H9 (cell line): ENCODE measurements around the gene SLC6A3. TPM values are rescaled to one million over a fixed set of nuclear protein-coding genes. Genes with fewer than 3 reads are reported as not detected.

Experiments used
- DNase-seq: peaks from one replicate; pipeline ENCODE4 v3.0.0-alpha.2; 2017
- H2AFZ ChIP-seq: one replicate; pipeline ENCODE4 v1.6.1; 2013; ENCODE audit warnings: mild to moderate bottlenecking, low read length, control low read depth, moderate library complexity
- H2AK5ac ChIP-seq: 2 replicates; pipeline ENCODE4 v1.6.1; 2013; ENCODE audit warnings: low read length, control low read depth, mixed read lengths; ENCODE audit not compliant: insufficient read length
- H2BK120ac ChIP-seq: one replicate; pipeline ENCODE4 v1.6.1; 2013; ENCODE audit warnings: low read depth, mild to moderate bottlenecking, low read length, control low read depth, inconsistent platforms; ENCODE audit not compliant: poor library complexity, severe bottlenecking
- H2BK12ac ChIP-seq: 2 replicates; pipeline ENCODE4 v1.6.1; 2013; ENCODE audit warnings: low read length, control low read depth, mixed read lengths, low read depth; ENCODE audit not compliant: insufficient read length
- H2BK15ac ChIP-seq: 2 replicates; pipeline ENCODE4 v1.6.1; 2013; ENCODE audit warnings: low read depth, low read length, control low read depth
- H2BK20ac ChIP-seq: one replicate; pipeline ENCODE4 v1.6.1; 2013; ENCODE audit warnings: low read depth, mild to moderate bottlenecking, low read length, control low read depth, inconsistent platforms; ENCODE audit not compliant: poor library complexity, severe bottlenecking
- H2BK5ac ChIP-seq: 2 replicates; pipeline ENCODE4 v1.6.1; 2013; ENCODE audit warnings: low read length, control low read depth, mixed read lengths; ENCODE audit not compliant: insufficient read length
- H3K14ac ChIP-seq: 2 replicates; pipeline ENCODE4 v1.6.1; 2013; ENCODE audit warnings: low read length, control low read depth; ENCODE audit not compliant: insufficient read depth
- H3K18ac ChIP-seq: 2 replicates; pipeline ENCODE4 v1.6.1; 2013; ENCODE audit warnings: low read depth, mild to moderate bottlenecking, mixed read lengths, low read length, control low read depth; ENCODE audit not compliant: insufficient read length
- H3K23ac ChIP-seq: 2 replicates; pipeline ENCODE4 v1.6.1; 2013; ENCODE audit warnings: low read length, control low read depth, mixed read lengths, low read depth; ENCODE audit not compliant: insufficient read length
- H3K23me2 ChIP-seq: 2 replicates; pipeline ENCODE4 v1.6.1; 2013; ENCODE audit warnings: low read depth, mild to moderate bottlenecking, mixed read lengths, low read length, control low read depth; ENCODE audit not compliant: insufficient read length, poor library complexity, severe bottlenecking
- H3K27ac ChIP-seq: 2 replicates; pipeline ENCODE4 v1.5.1; 2013; ENCODE audit warnings: low read length, control low read depth, mixed read lengths, low read depth; ENCODE audit not compliant: insufficient read length
- H3K27me3 ChIP-seq: 2 replicates; pipeline ENCODE4 v1.6.1; 2013; ENCODE audit warnings: low read length, control low read depth, inconsistent platforms; ENCODE audit not compliant: insufficient read depth
- H3K4ac ChIP-seq: 2 replicates; pipeline ENCODE4 v1.6.1; 2013; ENCODE audit warnings: low read depth, mild to moderate bottlenecking, control low read depth, inconsistent platforms, low read length, moderate library complexity
- H3K4me1 ChIP-seq: 2 replicates; pipeline ENCODE4 v1.6.1; 2013; ENCODE audit warnings: low read length, control low read depth, inconsistent platforms; ENCODE audit not compliant: insufficient read depth
- H3K4me2 ChIP-seq: 2 replicates; pipeline ENCODE4 v1.6.1; 2013; ENCODE audit warnings: low read length, control low read depth, mixed read lengths; ENCODE audit not compliant: insufficient read length, insufficient read depth
- H3K56ac ChIP-seq: 2 replicates; pipeline ENCODE4 v1.6.1; 2013; ENCODE audit warnings: low read depth, mild to moderate bottlenecking, mixed read lengths, low read length, control low read depth; ENCODE audit not compliant: insufficient read length
- H3K79me1 ChIP-seq: 2 replicates; pipeline ENCODE4 v1.6.1; 2013; ENCODE audit warnings: low read depth, mild to moderate bottlenecking, moderate library complexity, low read length, control low read depth, inconsistent platforms; ENCODE audit not compliant: insufficient read depth, poor library complexity, severe bottlenecking
- H3K79me2 ChIP-seq: 2 replicates; pipeline ENCODE4 v1.6.1; 2013; ENCODE audit warnings: low read length, control low read depth, inconsistent platforms; ENCODE audit not compliant: insufficient read depth
- H3K9ac ChIP-seq: 2 replicates; pipeline ENCODE4 v1.6.1; 2013; ENCODE audit warnings: low read length, control low read depth, mixed read lengths; ENCODE audit not compliant: insufficient read length; ENCODE audit errors: extremely low read depth
- H3K9me3 ChIP-seq: one replicate; pipeline ENCODE4 v1.6.1; 2013; ENCODE audit warnings: low read depth, low read length, inconsistent platforms; ENCODE audit not compliant: control insufficient read depth
- H3T11ph ChIP-seq: one replicate; pipeline ENCODE4 v1.6.1; 2013; ENCODE audit warnings: mild to moderate bottlenecking, low read length, control low read depth, inconsistent platforms
- H4K20me1 ChIP-seq: one replicate; pipeline ENCODE4 v1.6.1; 2013; ENCODE audit not compliant: control insufficient read depth, insufficient read length, insufficient read depth
- H4K5ac ChIP-seq: 2 replicates; pipeline ENCODE4 v1.6.1; 2013; ENCODE audit warnings: low read depth, mild to moderate bottlenecking, mixed read lengths, low read length, control low read depth; ENCODE audit not compliant: insufficient read length
- H4K8ac ChIP-seq: replicated peaks from 2 replicates; pipeline ENCODE4 v1.6.1; 2013; ENCODE audit warnings: low read length, control low read depth, mixed read lengths, low read depth; ENCODE audit not compliant: insufficient read length
- H4K91ac ChIP-seq: 2 replicates; pipeline ENCODE4 v1.6.1; 2013; ENCODE audit warnings: low read depth, mild to moderate bottlenecking, moderate library complexity, mixed read lengths, low read length, control low read depth; ENCODE audit not compliant: insufficient read length
- H3K27ac Mint-ChIP-seq, 3 experiments: 2 replicates in 2 of 3; 3 replicates in 1 of 3; pipeline ENCODE4 v1.8.0; 2020 to 2021; ENCODE audit warnings: mixed read lengths in 3 of 3, mild to moderate bottlenecking in 1 of 3, moderate library complexity in 1 of 3
- H3K27me3 Mint-ChIP-seq: 2 replicates; pipeline ENCODE4 v1.8.0; 2021; ENCODE audit warnings: low read depth, mild to moderate bottlenecking, moderate library complexity, mixed read lengths
- H3K36me3 Mint-ChIP-seq, 3 experiments: 2 replicates in 2 of 3; 3 replicates in 1 of 3; pipeline ENCODE4 v1.8.0; 2020 to 2021; ENCODE audit warnings: low read depth in 3 of 3, mixed read lengths in 3 of 3; ENCODE audit not compliant: insufficient read depth in 1 of 3
- H3K4me1 Mint-ChIP-seq, 2 experiments: 2 replicates each; pipeline ENCODE4 v1.8.0; 2020; ENCODE audit warnings: mixed read lengths in 2 of 2
- H3K4me3 Mint-ChIP-seq, 2 experiments: 2 replicates in 1 of 2; 3 replicates in 1 of 2; pipeline ENCODE4 v1.8.0; 2020 to 2021; ENCODE audit warnings: mild to moderate bottlenecking in 2 of 2, mixed read lengths in 2 of 2, moderate library complexity in 1 of 2
- H3K9me3 Mint-ChIP-seq, 2 experiments: 2 replicates in 1 of 2; 3 replicates in 1 of 2; pipeline ENCODE4 v1.8.0; 2020; ENCODE audit warnings: mild to moderate bottlenecking in 2 of 2, mixed read lengths in 2 of 2, moderate library complexity in 1 of 2
- WGBS: extraction: QIAGEN DNeasy Blood & Tissue Kit; methylation state at CpG from one replicate; pipeline ENCODE4 v1.1.7; 2013; ENCODE audit warnings: missing lambda C conversion rate, low lambda C conversion rate, mixed read lengths; ENCODE audit not compliant: insufficient read length; ENCODE audit errors: extremely low coverage; 5-methylcytosine and 5-hydroxymethylcytosine counted together
- total RNA-seq: library from RNA; stranded (reverse); gene quantifications from 2 replicates; pipeline ENCODE4 v1.2.1, GENCODE V29; 2021
- TF ChIP-seq, protein P1 (sequence below): fragments of 200-600 bp; sonication (generic); conservative IDR thresholded peaks from 3 replicates; pipeline ENCODE4 v1.8.0; 2021; ENCODE audit warnings: antibody characterized with exemption, mild to moderate bottlenecking

The SLC6A3 gene
- total RNA-seq, 1 experiment from 2014 or later, result 0.61 TPM

- no peaks in the 10 kb centered on the region for H3K79me1 ChIP-seq
- WGBS, result no CpG with 5 or more reads among the region's 15 CpGs
Measured at GRCh38 chr5:1432296-1432695, 12.9 kb downstream of the SLC6A3 start.

More at GRCh38 chr5:1432296-1432695, 12.9 kb downstream of the SLC6A3 start:
- Mint-ChIP-seq H3K36me3 (peaks cover 6 to 8% (median 7%) of the 10 kb centered on the region in 3 experiments), H3K27me3 (peaks cover 31% of the 10 kb centered on the region), H3K27ac (no peak overlapping the region), H3K9me3 (peaks cover 45 to 46% of the 10 kb centered on the region in 2 experiments), H3K4me1 (peaks cover 2 to 3% of the 10 kb centered on the region in 2 experiments; a peak in 3 of 4 replicates), H3K4me3 (no peak overlapping the region)
- Histone ChIP-seq H3K23ac (no peak overlapping the region), H4K91ac (no peak overlapping the region), H3K79me2 (no peaks in the 10 kb centered on the region), H3K23me2 (no peaks in the 10 kb centered on the region), H2AFZ (no peak overlapping the region), H3K4me1 (no peaks in the 10 kb centered on the region), H3K27me3 (no peaks in the 10 kb centered on the region), H3K4ac (no peak overlapping the region), H2BK15ac (no peak overlapping the region), H4K20me1 (peaks cover 4% of the 10 kb centered on the region), H3K56ac (no peak overlapping the region), H2BK20ac (no peak overlapping the region), H2AK5ac (no peak overlapping the region), H2BK120ac (no peak overlapping the region), H3K9me3 (peaks cover 7% of the 10 kb centered on the region), H3K18ac (no peak overlapping the region), H2BK12ac (no peak overlapping the region), H4K5ac (no peak overlapping the region), H3T11ph (no peak overlapping the region), H2BK5ac (no peak overlapping the region), H4K8ac (no peak overlapping the region), H3K27ac (no peak overlapping the region), H3K4me2 (no peak overlapping the region), H3K9ac (no peak overlapping the region), H3K14ac (no peak overlapping the region)
- no peak for DNase-seq
- TF ChIP-seq, protein P1, sequence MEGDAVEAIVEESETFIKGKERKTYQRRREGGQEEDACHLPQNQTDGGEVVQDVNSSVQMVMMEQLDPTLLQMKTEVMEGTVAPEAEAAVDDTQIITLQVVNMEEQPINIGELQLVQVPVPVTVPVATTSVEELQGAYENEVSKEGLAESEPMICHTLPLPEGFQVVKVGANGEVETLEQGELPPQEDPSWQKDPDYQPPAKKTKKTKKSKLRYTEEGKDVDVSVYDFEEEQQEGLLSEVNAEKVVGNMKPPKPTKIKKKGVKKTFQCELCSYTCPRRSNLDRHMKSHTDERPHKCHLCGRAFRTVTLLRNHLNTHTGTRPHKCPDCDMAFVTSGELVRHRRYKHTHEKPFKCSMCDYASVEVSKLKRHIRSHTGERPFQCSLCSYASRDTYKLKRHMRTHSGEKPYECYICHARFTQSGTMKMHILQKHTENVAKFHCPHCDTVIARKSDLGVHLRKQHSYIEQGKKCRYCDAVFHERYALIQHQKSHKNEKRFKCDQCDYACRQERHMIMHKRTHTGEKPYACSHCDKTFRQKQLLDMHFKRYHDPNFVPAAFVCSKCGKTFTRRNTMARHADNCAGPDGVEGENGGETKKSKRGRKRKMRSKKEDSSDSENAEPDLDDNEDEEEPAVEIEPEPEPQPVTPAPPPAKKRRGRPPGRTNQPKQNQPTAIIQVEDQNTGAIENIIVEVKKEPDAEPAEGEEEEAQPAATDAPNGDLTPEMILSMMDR, result no peak
